ENCODE results near the gene FOXL3.
"Not testable (repeated sequence)": the region's sequence is repeated elsewhere in the genome, so short reads cannot be mapped to it uniquely, and the experiment has no call there.

Gene FOXL3

GRCh38 chr7:255038-255435, 34.9 kb upstream of the FOXL3 start:
- no peak for DNase-seq (ENCODE audit: low read depth)

- no peak for DNase-seq (ENCODE audit: low read depth)
Observed at GRCh38 chr7:255721-256361, 34.1 kb upstream of the FOXL3 start.

- DNase-seq (ENCODE audit: low read depth), result no peak
Observed at GRCh38 chr7:256461-256940, 33.5 kb upstream of the FOXL3 start.

GRCh38 chr7:256981-257646, 32.9 kb upstream of the FOXL3 start:
- DNase-seq (ENCODE audit: low read depth), result no peak

GRCh38 chr7:257647-257992, 32.4 kb upstream of the FOXL3 start:
- no peak for DNase-seq (ENCODE audit: low read depth)

- no peak for DNase-seq (ENCODE audit: low read depth)
Observed at GRCh38 chr7:258476-259190, 31.3 kb upstream of the FOXL3 start.

- no peak for DNase-seq (ENCODE audit: low read depth)
Observed at GRCh38 chr7:259191-259505, 30.8 kb upstream of the FOXL3 start.

- no peak for DNase-seq (ENCODE audit: low read depth)
Observed at GRCh38 chr7:259751-260405, 30.1 kb upstream of the FOXL3 start.

GRCh38 chr7:260441-261281, 29.3 kb upstream of the FOXL3 start:
- no peak for DNase-seq (ENCODE audit: low read depth)

- no peak for DNase-seq (ENCODE audit: low read depth)
Observed at GRCh38 chr7:261341-262250, 28.4 kb upstream of the FOXL3 start.

GRCh38 chr7:262251-262572, 27.8 kb upstream of the FOXL3 start:
- DNase-seq (ENCODE audit: low read depth), result no peak

- not testable (repeated sequence) for DNase-seq (ENCODE audit: low read depth)
Observed at GRCh38 chr7:262631-263311, 27.2 kb upstream of the FOXL3 start.

GRCh38 chr7:263483-264351, 26.3 kb upstream of the FOXL3 start:
- DNase-seq (ENCODE audit: low read depth), result not testable (repeated sequence)

GRCh38 chr7:264541-265191, 25.3 kb upstream of the FOXL3 start:
- no peak for DNase-seq (ENCODE audit: low read depth)

- DNase-seq (ENCODE audit: low read depth), result no peak
Observed at GRCh38 chr7:265192-265997, 24.6 kb upstream of the FOXL3 start.

GRCh38 chr7:265998-266850, 23.7 kb upstream of the FOXL3 start:
- no peak for DNase-seq (ENCODE audit: low read depth)
